ENCODE results near the gene PLEKHM2. TPM values are rescaled to one million over a fixed set of nuclear protein-coding genes. Genes with fewer than 3 reads are reported as not detected.

Gene PLEKHM2
- total and polyA plus RNA-seq, 2 of the 8 experiments (the other 6 are each of a cell fraction or from before 2014, with no cell fraction given), result 38.3 to 47.6 TPM

GRCh38 chr1:15687446-15687845 lies 3.3 kb downstream of the PLEKHM2 start:
- H3K9me3 ChIP-seq (ENCODE audit: insufficient read depth in 2 of 2, low read depth in 1 of 2, low read length in 1 of 2), result no peaks in the 10 kb centered on the region
- H2BK5ac ChIP-seq (ENCODE audit: low read depth, low read length), result no peak overlapping the region
- H4K91ac ChIP-seq (replicated peaks; ENCODE audit: insufficient read length, low read length), result no peak overlapping the region
- peaks cover 3% of the 10 kb centered on the region for H3K79me1 ChIP-seq (ENCODE audit: low read depth, low read length)
- H4K20me1 ChIP-seq (replicated peaks in 1 of 2; ENCODE audit: control insufficient read depth in 1 of 2, insufficient read depth in 2 of 2, low read length in 2 of 2), result peaks cover 0 to 5% of the 10 kb centered on the region in 2 experiments
- no peak overlapping the region for H4K8ac ChIP-seq (ENCODE audit: extremely low read depth, insufficient read depth, low read length)
- no peaks in the 10 kb centered on the region for H3K36me3 ChIP-seq (ENCODE audit: control insufficient read depth in 2 of 4, insufficient read depth in 4 of 4, low read length in 3 of 4)
- no peak overlapping the region for H2BK20ac ChIP-seq (ENCODE audit: low read length)
- H3K79me2 ChIP-seq (ENCODE audit: control insufficient read depth in 1 of 2, insufficient read depth in 2 of 2, low read length in 2 of 2), result peaks cover 6 to 41% of the 10 kb centered on the region in 2 experiments
- no peak overlapping the region for H3K4me3 ChIP-seq (ENCODE audit: extremely low read depth in 1 of 4, insufficient read depth in 2 of 4, low read depth in 3 of 4, low read length in 4 of 4)
- H3K4ac ChIP-seq (replicated peaks; ENCODE audit: insufficient read length, low read depth, low read length), result no peak overlapping the region
- no peak overlapping the region for H3K14ac ChIP-seq (ENCODE audit: insufficient read length)
- H3K9ac ChIP-seq (replicated peaks in 1 of 4; ENCODE audit: extremely low read depth in 1 of 4, low read depth in 3 of 4, low read length in 3 of 4), result no peak overlapping the region
- no peak overlapping the region for H2AFZ ChIP-seq (ENCODE audit: low read length)
- H4K5ac ChIP-seq (ENCODE audit: insufficient read length, low read depth, low read length), result no peak overlapping the region
- no peak overlapping the region for H3K23ac ChIP-seq (ENCODE audit: insufficient read length)
- H3K23me2 ChIP-seq (ENCODE audit: low read depth, low read length), result peaks cover 2% of the 10 kb centered on the region; the same call in 1 of the 2 replicates
- H2AK5ac ChIP-seq (ENCODE audit: low read depth, low read length), result no peak overlapping the region
- ChIA-PET POLR2A (ENCODE audit: partially characterized antibody) (no interaction called here), CTCF (ENCODE audit: partially characterized antibody) (interaction anchor here (1.2 kb wide), 1 partner anchor 10 kb away, joined by 3 read pairs; no protein-coding TSS in a partner anchor)
- H3K18ac ChIP-seq (ENCODE audit: extremely low read depth, low read length), result no peak overlapping the region
- no peak overlapping the region for H3K27ac ChIP-seq (ENCODE audit: low read depth, low read length)
- no peaks in the 10 kb centered on the region; a peak in 1 of 7 replicates for H3K4me1 ChIP-seq (replicated peaks in 1 of 4; ENCODE audit: control insufficient read depth in 3 of 4, insufficient read depth in 4 of 4, low read length in 3 of 4)
- WGBS, 2 experiments (ENCODE audit: extremely low coverage in 1 of 2, insufficient coverage in 1 of 2, insufficient read length in 1 of 2, insufficient replicate concordance in 2 of 2, low coverage in 1 of 2, low lambda C conversion rate in 2 of 2, missing lambda C conversion rate in 1 of 2), result 95% methylated on average over 2 of the region's 2 CpGs; no CpG with 5 or more reads in 1 of the 2 experiments
- H3K27me3 ChIP-seq (replicated peaks in 1 of 4; ENCODE audit: control insufficient read depth in 3 of 4, extremely low read depth in 1 of 4, insufficient read depth in 3 of 4, low read length in 3 of 4), result no peaks in the 10 kb centered on the region
- H2BK12ac ChIP-seq (ENCODE audit: low read depth, low read length), result no peak overlapping the region
- FAIRE-seq, result no peak
- no peak for DNase-seq (ENCODE audit: low read depth in 1 of 2, low spot score in 2 of 2)
- no peak overlapping the region for H3K4me2 ChIP-seq (ENCODE audit: insufficient read depth in 1 of 2, low read depth in 2 of 2, low read length in 2 of 2)
- no peak overlapping the region for H2BK120ac ChIP-seq (replicated peaks; ENCODE audit: low read depth, low read length)
- no peak overlapping the region for H3K56ac ChIP-seq (replicated peaks; ENCODE audit: insufficient read length, low read depth, low read length)
- no peak overlapping the region for H2BK15ac ChIP-seq (ENCODE audit: low read length)
- TF ChIP-seq NANOG (IDR thresholded peaks at IDR 0.05; ENCODE audit: insufficient read depth, low read depth, low read length, poor library complexity, severe bottlenecking), result no peak
- TF ChIP-seq ASH2L (IDR thresholded peaks at IDR 0.05; ENCODE audit: low read length), result no peak
- no peak for TF ChIP-seq SIRT6 (IDR thresholded peaks at IDR 0.05; ENCODE audit: low read length)
- no peak for TF ChIP-seq JUND (IDR thresholded peaks at IDR 0.05; ENCODE audit: low read length)
- no peak for TF ChIP-seq RNF2 (IDR thresholded peaks at IDR 0.05; ENCODE audit: borderline replicate concordance, low read depth, low read length, missing control alignments, poor library complexity, severe bottlenecking)
- TF ChIP-seq, protein P1, sequence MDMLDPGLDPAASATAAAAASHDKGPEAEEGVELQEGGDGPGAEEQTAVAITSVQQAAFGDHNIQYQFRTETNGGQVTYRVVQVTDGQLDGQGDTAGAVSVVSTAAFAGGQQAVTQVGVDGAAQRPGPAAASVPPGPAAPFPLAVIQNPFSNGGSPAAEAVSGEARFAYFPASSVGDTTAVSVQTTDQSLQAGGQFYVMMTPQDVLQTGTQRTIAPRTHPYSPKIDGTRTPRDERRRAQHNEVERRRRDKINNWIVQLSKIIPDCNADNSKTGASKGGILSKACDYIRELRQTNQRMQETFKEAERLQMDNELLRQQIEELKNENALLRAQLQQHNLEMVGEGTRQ (IDR thresholded peaks at IDR 0.05; ENCODE audit: low read length), result no peak
- no peak for TF ChIP-seq NRF1 (IDR thresholded peaks at IDR 0.05; ENCODE audit: low read depth, low read length)
- no peak for TF ChIP-seq BRCA1 (IDR thresholded peaks at IDR 0.05; ENCODE audit: low read depth, low read length)
- no peak for TF ChIP-seq RFX5 (IDR thresholded peaks at IDR 0.05; ENCODE audit: borderline replicate concordance, low read depth, low read length)
- no peak for TF ChIP-seq ZNF274 (IDR thresholded peaks at IDR 0.05; ENCODE audit: borderline replicate concordance, extremely low read depth, low read length)
- no peak for TF ChIP-seq CREB1 (IDR thresholded peaks at IDR 0.05)
- TF ChIP-seq KDM4A (IDR thresholded peaks at IDR 0.05; ENCODE audit: low read depth, low read length, severe bottlenecking), result no peak
- TF ChIP-seq RBBP5 (IDR thresholded peaks at IDR 0.05; ENCODE audit: borderline replicate concordance, low read depth, low read length), result no peak
- no peak for TF ChIP-seq CHD2 (IDR thresholded peaks at IDR 0.05; ENCODE audit: low read length)

All from H1 (cell line).